BE2C (cell line): ENCODE measurements around the gene SNX27.
"Not testable (repeated sequence)": the region's sequence is repeated elsewhere in the genome, so short reads cannot be mapped to it uniquely, and the experiment has no call there.

Experiments used
- DNase-seq: peaks from one replicate; pipeline ENCODE4 v3.0.0-alpha.2; 2020
- H3K27me3 ChIP-seq: fragments of 250-450 bp; sonication (Bioruptor Pico); 2 replicates; pipeline ENCODE4 v1.5.1; 2020; ENCODE audit warnings: mild to moderate bottlenecking
- H3K36me3 ChIP-seq: fragments of 250-450 bp; sonication (Bioruptor Pico); 2 replicates; pipeline ENCODE4 v1.5.1; 2020; ENCODE audit warnings: mild to moderate bottlenecking
- H3K4me1 ChIP-seq: fragments of 250-450 bp; sonication (Bioruptor Pico); 2 replicates; pipeline ENCODE4 v1.5.1; 2020
- H3K4me3 ChIP-seq: 2 replicates; pipeline ENCODE4 v1.5.1; 2011; ENCODE audit warnings: low read depth, low read length
- H3K9me3 ChIP-seq: fragments of 250-450 bp; sonication (Bioruptor Pico); 2 replicates; pipeline ENCODE4 v1.5.1; 2020
- CTCF ChIP-seq: IDR thresholded peaks from 2 replicates; pipeline ENCODE4 v1.5.1; 2012; ENCODE audit warnings: mild to moderate bottlenecking, low read depth, low read length

Gene SNX27

GRCh38 chr1:151615711-151616504 is 4.1 kb downstream of the SNX27 start:
- H3K4me1 ChIP-seq = peaks cover 13% of the 10 kb centered on the region
- no peak for DNase-seq
- no peak overlapping the region for H3K4me3 ChIP-seq
- H3K9me3 ChIP-seq = no peaks in the 10 kb centered on the region
- no peak for TF ChIP-seq CTCF
- H3K27me3 ChIP-seq = no peaks in the 10 kb centered on the region
- no peaks in the 10 kb centered on the region for H3K36me3 ChIP-seq

- H3K4me1 ChIP-seq = peaks cover 16% of the 10 kb centered on the region
- no peaks in the 10 kb centered on the region for H3K27me3 ChIP-seq
- no peak overlapping the region for H3K4me3 ChIP-seq
- no peaks in the 10 kb centered on the region for H3K9me3 ChIP-seq
- TF ChIP-seq CTCF = no peak
- H3K36me3 ChIP-seq = no peaks in the 10 kb centered on the region
- DNase-seq = no peak
Measured at GRCh38 chr1:151616505-151616849, 4.6 kb downstream of the SNX27 start.

GRCh38 chr1:151618003-151618402 is 6.2 kb downstream of the SNX27 start:
- no peak for DNase-seq
- no peaks in the 10 kb centered on the region for H3K27me3 ChIP-seq
- no peaks in the 10 kb centered on the region for H3K9me3 ChIP-seq
- H3K4me3 ChIP-seq = no peak overlapping the region
- TF ChIP-seq CTCF = no peak
- no peaks in the 10 kb centered on the region for H3K36me3 ChIP-seq
- H3K4me1 ChIP-seq = peaks cover 27% of the 10 kb centered on the region

GRCh38 chr1:151618470-151618869 is 6.6 kb downstream of the SNX27 start:
- Histone ChIP-seq H3K36me3 (no peaks in the 10 kb centered on the region), H3K27me3 (no peaks in the 10 kb centered on the region), H3K4me1 (peaks cover 27% of the 10 kb centered on the region), H3K4me3 (no peak overlapping the region), H3K9me3 (no peaks in the 10 kb centered on the region)
- TF ChIP-seq CTCF = no peak
- no peak for DNase-seq

- peaks cover 25% of the 10 kb centered on the region for H3K4me1 ChIP-seq
- not testable (repeated sequence) for DNase-seq, H3K27me3 ChIP-seq, H3K9me3 ChIP-seq, H3K36me3 ChIP-seq, H3K4me3 ChIP-seq
Measured at GRCh38 chr1:151618996-151619395, 7.1 kb downstream of the SNX27 start.

- no peak overlapping the region for H3K4me3 ChIP-seq
- H3K27me3 ChIP-seq = no peaks in the 10 kb centered on the region
- no peak for TF ChIP-seq CTCF
- no peak for DNase-seq
- no peaks in the 10 kb centered on the region for H3K36me3 ChIP-seq
- H3K4me1 ChIP-seq = peaks cover 25% of the 10 kb centered on the region
- no peaks in the 10 kb centered on the region for H3K9me3 ChIP-seq
Measured at GRCh38 chr1:151619489-151620093, 7.7 kb downstream of the SNX27 start.
